CD4-positive, alpha-beta T cell (primary cell): ENCODE measurements around the gene C14orf119. TPM values are rescaled to one million over a fixed set of nuclear protein-coding genes. Genes with fewer than 3 reads are reported as not detected.

Experiments
- ATAC-seq: fragments of 200-7000 bp; cut with Tn5 transposase; one replicate; pipeline ENCODE4 v1.10.0; 2022; ENCODE audit warnings: mild to moderate bottlenecking; ENCODE audit not compliant: poor library complexity
- CTCF ChIA-PET: fragments of 350-600 bp; sonication (Branson Sonifier 250); formaldehyde crosslinking; loops from one replicate; lab custom pipeline; 2021; ENCODE audit warnings: antibody characterized with exemption, inconsistent platforms; lab: Charles Lee
- POLR2A ChIA-PET: fragments of 350-600 bp; sonication (Branson Sonifier 250); formaldehyde crosslinking; loops from one replicate; lab custom pipeline; 2021; ENCODE audit warnings: antibody characterized with exemption, inconsistent platforms; lab: Charles Lee
- DNase-seq, 14 experiments: peaks; one replicate each; pipeline ENCODE4 v3.0.0-alpha.2; 2013 to 2020; ENCODE audit warnings: mixed read lengths in 2 of 14
- H3K27ac ChIP-seq, 2 donors: one replicate each; pipeline versions ENCODE4 v1.5.1 to v1.7.0; 2013; ENCODE audit warnings: low read length in 2 of 2, low read depth in 1 of 2, mild to moderate bottlenecking in 1 of 2
- H3K27me3 ChIP-seq, 2 experiments: 1 replicate in 1 of 2; 2 replicates in 1 of 2; pipeline versions ENCODE4 v1.6.1 to v1.7.0; 2013; ENCODE audit warnings: low read length in 2 of 2, control low read depth in 1 of 2, mild to moderate bottlenecking in 1 of 2, moderate library complexity in 1 of 2; ENCODE audit not compliant: insufficient read depth in 2 of 2, control insufficient read depth in 1 of 2
- H3K36me3 ChIP-seq: one replicate; pipeline ENCODE4 v1.6.1; 2013; ENCODE audit warnings: low read length, control low read depth; ENCODE audit not compliant: insufficient read depth
- H3K4me1 ChIP-seq: one replicate; pipeline ENCODE4 v1.6.1; 2013; ENCODE audit warnings: low read length, control low read depth; ENCODE audit not compliant: insufficient read depth
- H3K4me3 ChIP-seq: one replicate; pipeline ENCODE4 v1.5.1; 2013; ENCODE audit warnings: mild to moderate bottlenecking, low read length, moderate library complexity
- H3K9me3 ChIP-seq, 2 experiments: 1 replicate in 1 of 2; 2 replicates in 1 of 2; pipeline versions ENCODE4 v1.6.1 to v1.7.0; 2013; ENCODE audit warnings: low read length in 2 of 2, mild to moderate bottlenecking in 2 of 2, control low read depth in 1 of 2, moderate library complexity in 1 of 2; ENCODE audit not compliant: control insufficient read depth in 1 of 2, insufficient read depth in 1 of 2
- H3K27ac Mint-ChIP-seq: one replicate; pipeline ENCODE4 v1.8.0; 2020; ENCODE audit warnings: mixed read lengths
- H3K27me3 Mint-ChIP-seq: one replicate; pipeline ENCODE4 v1.8.0; 2021; ENCODE audit warnings: mixed read lengths
- H3K36me3 Mint-ChIP-seq: one replicate; pipeline ENCODE4 v1.8.0; 2021; ENCODE audit warnings: low read depth, mixed read lengths
- H3K4me1 Mint-ChIP-seq: one replicate; pipeline ENCODE4 v1.8.0; 2021; ENCODE audit warnings: low read depth, mixed read lengths
- H3K4me3 Mint-ChIP-seq: one replicate; pipeline ENCODE4 v1.8.0; 2020; ENCODE audit warnings: mild to moderate bottlenecking, mixed read lengths
- H3K9me3 Mint-ChIP-seq: one replicate; pipeline ENCODE4 v1.8.0; 2020; ENCODE audit warnings: mixed read lengths
- CTCF ChIP-seq: fragments of 200-600 bp; IDR thresholded peaks from one replicate; pipeline ENCODE4 v1.8.0; 2022; ENCODE audit warnings: antibody characterized with exemption, mild to moderate bottlenecking
- intact Hi-C, 2 experiments: fragments of 100-400 bp; cut with DNase I in 1 of 2; cut with micrococcal nuclease in 1 of 2; formaldehyde crosslinking; loops; one replicate each; pipeline versions ENCODE4 v1.15.1 to v1.9.0; 2023 to 2025; cut with DNase I, micrococcal nuclease
- total RNA-seq, 174 experiments: library from RNA in 2 of 174; stranded (reverse) in 2 of 174; gene quantifications; one replicate each; pipeline ENCODE4 v1.2.3 and lab custom pipeline; 2021 to 2026

C14orf119 gene
- total RNA-seq, 2 experiments from 2014 or later = 3.1 to 3.9 TPM

GRCh38 chr14:23123419-23123818, 28.1 kb downstream of the C14orf119 start:
- POLR2A ChIA-PET = no interaction called here
- Mint-ChIP-seq H3K9me3 (no peaks in the 10 kb centered on the region), H3K36me3 (no peaks in the 10 kb centered on the region), H3K27me3 (no peaks in the 10 kb centered on the region), H3K4me3 (no peak overlapping the region), H3K4me1 (peaks cover 41% of the 10 kb centered on the region), H3K27ac (no peak overlapping the region)
- CTCF ChIA-PET = interaction anchor here (1.3 kb wide), 1 partner anchor 55 kb away, joined by 4 read pairs; no protein-coding TSS in a partner anchor
- Histone ChIP-seq H3K9me3 (no peaks in the 10 kb centered on the region), H3K36me3 (no peaks in the 10 kb centered on the region), H3K4me3 (no peak overlapping the region), H3K27me3 (no peaks in the 10 kb centered on the region), H3K4me1 (peaks cover 37% of the 10 kb centered on the region), H3K27ac (no peak overlapping the region)
- intact Hi-C loops = loop anchor here (5.0 kb wide), 2 partner anchors 174 to 179 kb away; partner anchors contain the start of gene PPP1R3E (in 1 of the 2)
- DNase-seq = no peak
- no peak for TF ChIP-seq CTCF
- ATAC-seq = no peak

GRCh38 chr14:23124337-23124954, 29.1 kb downstream of the C14orf119 start:
- POLR2A ChIA-PET = no interaction called here
- H3K4me3 Mint-ChIP-seq = no peak overlapping the region
- intact Hi-C loops = loop anchor here (5.0 kb wide), 2 partner anchors 173 to 178 kb away; partner anchors contain the start of gene PPP1R3E (in 1 of the 2)

GRCh38 chr14:23125011-23125410, 29.7 kb downstream of the C14orf119 start:
- POLR2A ChIA-PET = no interaction called here
- no peaks in the 10 kb centered on the region for H3K27me3 Mint-ChIP-seq
- H3K27ac ChIP-seq = no peak overlapping the region

More at GRCh38 chr14:23124337-23124954, 29.1 kb downstream of the C14orf119 start:
- no peak for TF ChIP-seq CTCF
- Mint-ChIP-seq H3K27ac (peak overlapping the region; percentile 31), H3K9me3 (no peaks in the 10 kb centered on the region), H3K36me3 (no peaks in the 10 kb centered on the region), H3K27me3 (no peaks in the 10 kb centered on the region), H3K4me1 (peaks cover 31% of the 10 kb centered on the region)
- Histone ChIP-seq H3K4me3 (no peak overlapping the region), H3K36me3 (no peaks in the 10 kb centered on the region), H3K9me3 (no peaks in the 10 kb centered on the region), H3K27ac (no peak overlapping the region), H3K4me1 (peaks cover 27% of the 10 kb centered on the region), H3K27me3 (no peaks in the 10 kb centered on the region)
- CTCF ChIA-PET = interaction anchor here (0.9 kb wide), 1 partner anchor 56 kb away, joined by 3 read pairs; no protein-coding TSS in a partner anchor
- no peak for ATAC-seq
- DNase-seq = no peak

More at GRCh38 chr14:23125011-23125410, 29.7 kb downstream of the C14orf119 start:
- Histone ChIP-seq H3K4me1 (peaks cover 21% of the 10 kb centered on the region), H3K36me3 (no peaks in the 10 kb centered on the region), H3K27me3 (no peaks in the 10 kb centered on the region), H3K9me3 (no peaks in the 10 kb centered on the region), H3K4me3 (no peak overlapping the region)
- Mint-ChIP-seq H3K4me1 (peaks cover 25% of the 10 kb centered on the region), H3K27ac (no peak overlapping the region), H3K4me3 (no peak overlapping the region), H3K36me3 (no peaks in the 10 kb centered on the region), H3K9me3 (no peaks in the 10 kb centered on the region)
- ATAC-seq (no peak), DNase-seq (no peak)
- intact Hi-C loops = no loop called here
- TF ChIP-seq CTCF = no peak
- CTCF ChIA-PET = interaction anchor here (0.9 kb wide), 1 partner anchor 56 kb away, joined by 3 read pairs; no protein-coding TSS in a partner anchor
